GM20000 (cell line): ENCODE measurements around the gene GPR12.

Experiments
- DNase-seq: peaks from one replicate; pipeline ENCODE4 v3.0.0; 2012; ENCODE audit warnings: low spot score
- TF ChIP-seq, protein P1 (sequence below): IDR thresholded peaks from 2 replicates; pipeline ENCODE4 v1.5.1; 2012; ENCODE audit warnings: mild to moderate bottlenecking, control low read depth; ENCODE audit errors: extremely low read depth, missing control alignments

Gene GPR12

GRCh38 chr13:26711211-26711610 is 49.4 kb downstream of the GPR12 start:
- DNase-seq: no peak
- TF ChIP-seq, protein P1, sequence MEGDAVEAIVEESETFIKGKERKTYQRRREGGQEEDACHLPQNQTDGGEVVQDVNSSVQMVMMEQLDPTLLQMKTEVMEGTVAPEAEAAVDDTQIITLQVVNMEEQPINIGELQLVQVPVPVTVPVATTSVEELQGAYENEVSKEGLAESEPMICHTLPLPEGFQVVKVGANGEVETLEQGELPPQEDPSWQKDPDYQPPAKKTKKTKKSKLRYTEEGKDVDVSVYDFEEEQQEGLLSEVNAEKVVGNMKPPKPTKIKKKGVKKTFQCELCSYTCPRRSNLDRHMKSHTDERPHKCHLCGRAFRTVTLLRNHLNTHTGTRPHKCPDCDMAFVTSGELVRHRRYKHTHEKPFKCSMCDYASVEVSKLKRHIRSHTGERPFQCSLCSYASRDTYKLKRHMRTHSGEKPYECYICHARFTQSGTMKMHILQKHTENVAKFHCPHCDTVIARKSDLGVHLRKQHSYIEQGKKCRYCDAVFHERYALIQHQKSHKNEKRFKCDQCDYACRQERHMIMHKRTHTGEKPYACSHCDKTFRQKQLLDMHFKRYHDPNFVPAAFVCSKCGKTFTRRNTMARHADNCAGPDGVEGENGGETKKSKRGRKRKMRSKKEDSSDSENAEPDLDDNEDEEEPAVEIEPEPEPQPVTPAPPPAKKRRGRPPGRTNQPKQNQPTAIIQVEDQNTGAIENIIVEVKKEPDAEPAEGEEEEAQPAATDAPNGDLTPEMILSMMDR: no peak

- TF ChIP-seq, protein P1: no peak
- DNase-seq: no peak
Observed at GRCh38 chr13:26710166-26710565, 50.4 kb downstream of the GPR12 start.

DNA sequence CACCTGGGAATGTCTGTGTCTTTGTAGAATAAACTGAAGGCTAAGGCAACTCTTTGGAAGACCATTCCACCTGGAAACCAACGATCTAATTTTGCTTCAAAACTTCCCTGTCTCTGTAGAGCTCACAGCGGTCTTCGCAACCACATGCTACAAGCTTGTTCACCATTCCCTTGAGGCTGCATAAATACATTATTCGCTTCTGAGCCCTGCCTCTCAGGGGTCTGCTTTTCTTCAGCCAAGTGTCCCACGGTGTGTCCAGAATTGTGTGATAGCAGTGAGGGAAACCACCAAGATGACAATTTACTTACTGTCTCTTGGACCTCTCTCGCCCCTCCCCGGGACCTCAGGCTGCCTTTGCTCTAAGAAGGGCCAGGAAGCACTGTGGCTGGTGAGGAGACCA is 51.1 kb downstream of the GPR12 start:
- DNase-seq: no peak
- TF ChIP-seq, protein P1: no peak

- TF ChIP-seq, protein P1: no peak
- no peak for DNase-seq
Observed at GRCh38 chr13:26708007-26708297, 52.6 kb downstream of the GPR12 start.

DNA sequence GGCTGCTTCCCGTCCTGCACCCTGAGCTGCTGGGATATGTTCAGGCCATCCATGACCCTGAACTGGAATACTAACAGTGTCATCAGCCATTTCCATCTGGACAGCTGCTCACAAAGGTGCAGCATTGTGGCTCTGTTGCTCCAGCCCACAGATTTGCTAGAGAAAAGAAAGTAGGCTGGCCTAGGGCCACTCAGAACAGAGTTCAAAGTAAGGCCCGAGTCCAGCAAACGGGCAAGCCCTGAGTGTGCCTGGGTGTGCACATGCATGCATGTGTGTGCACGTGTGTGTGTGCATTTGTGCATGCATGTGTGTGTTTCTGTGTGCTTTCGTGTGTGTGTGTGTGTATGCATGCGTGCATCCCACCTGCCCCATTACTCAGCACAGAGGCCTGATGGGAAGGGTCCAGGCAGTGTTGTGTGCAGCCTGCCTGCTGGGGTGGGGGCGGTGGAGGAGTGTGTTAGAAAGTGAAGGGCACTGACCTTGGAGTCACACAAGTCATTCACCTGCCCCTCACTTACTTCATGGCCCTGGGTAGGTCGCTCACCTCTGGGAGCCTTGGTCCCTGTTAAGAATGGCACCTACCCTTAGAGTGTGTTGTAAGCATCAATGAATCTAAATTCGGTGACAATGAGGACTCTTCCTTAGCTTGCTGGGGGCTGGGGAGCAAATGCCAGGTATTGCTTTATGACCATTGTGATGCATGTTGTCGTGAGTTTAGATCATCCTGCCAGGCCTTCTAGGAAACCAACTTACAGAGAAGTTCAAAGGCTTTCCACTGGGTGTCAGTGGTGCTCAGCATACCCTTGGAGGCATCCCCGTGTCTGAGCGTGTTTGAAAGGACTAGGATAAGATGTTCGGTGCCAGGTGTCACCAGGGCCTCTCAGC is 53.2 kb downstream of the GPR12 start:
- DNase-seq: peak; percentile 42
- TF ChIP-seq, protein P1: no peak

DNA sequence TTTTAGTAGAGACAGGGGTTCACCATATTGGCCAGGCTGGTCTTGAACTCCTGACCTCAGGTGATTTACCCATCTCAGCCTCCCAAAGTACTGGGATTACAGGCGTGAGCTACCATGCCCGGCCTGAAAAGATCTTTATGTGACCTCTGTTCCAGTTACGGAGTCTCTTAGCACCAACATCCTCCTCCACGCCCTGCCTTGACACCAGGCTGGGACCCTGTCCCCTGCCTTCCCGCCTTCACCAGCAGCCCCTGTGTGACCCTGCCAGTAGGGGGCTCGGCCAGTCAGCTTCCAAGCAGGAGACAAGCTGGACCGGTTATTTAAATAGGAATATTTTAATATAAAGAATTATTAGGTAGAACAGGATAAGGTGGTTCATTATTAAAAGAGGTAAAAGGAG is 54.2 kb downstream of the GPR12 start:
- TF ChIP-seq, protein P1: no peak
- DNase-seq: no peak

DNA sequence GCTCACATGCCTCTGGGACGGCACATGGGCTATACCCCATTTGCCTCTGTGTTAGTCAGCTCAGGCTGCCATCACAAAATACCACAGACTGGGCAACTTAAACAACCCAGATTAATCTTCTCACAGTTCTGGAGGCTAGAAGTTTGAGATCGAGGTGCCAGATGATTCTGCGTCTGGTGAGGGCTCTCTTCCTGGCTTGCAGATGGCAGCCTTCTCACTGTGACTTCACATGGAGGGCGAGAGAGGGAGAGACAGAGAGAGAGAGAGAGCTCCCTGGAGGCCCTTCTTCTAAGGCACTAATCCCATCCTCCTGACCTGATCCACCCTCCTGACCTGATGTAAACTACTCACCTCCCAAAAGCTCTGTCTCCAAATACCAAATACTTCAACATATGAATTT is 55.0 kb downstream of the GPR12 start:
- TF ChIP-seq, protein P1: no peak
- DNase-seq: no peak
